CD4-positive, alpha-beta T cell (primary cell): Measurements from ENCODE around the gene CD58. TPM values are rescaled to one million over a fixed set of nuclear protein-coding genes. Genes with fewer than 3 reads are reported as not detected.

Experiments
- ATAC-seq: fragments of 200-7000 bp; cut with Tn5 transposase; one replicate; pipeline ENCODE4 v1.10.0; 2022; ENCODE audit warnings: mild to moderate bottlenecking; ENCODE audit not compliant: poor library complexity
- CTCF ChIA-PET: fragments of 350-600 bp; sonication (Branson Sonifier 250); formaldehyde crosslinking; loops from one replicate; lab custom pipeline; 2021; ENCODE audit warnings: antibody characterized with exemption, inconsistent platforms; lab: Charles Lee
- POLR2A ChIA-PET: fragments of 350-600 bp; sonication (Branson Sonifier 250); formaldehyde crosslinking; loops from one replicate; lab custom pipeline; 2021; ENCODE audit warnings: antibody characterized with exemption, inconsistent platforms; lab: Charles Lee
- DNase-seq, 14 experiments: peaks; one replicate each; pipeline ENCODE4 v3.0.0-alpha.2; 2013 to 2020; ENCODE audit warnings: mixed read lengths in 2 of 14
- H3K27ac ChIP-seq, 2 donors: one replicate each; pipeline versions ENCODE4 v1.5.1 to v1.7.0; 2013; ENCODE audit warnings: low read length in 2 of 2, low read depth in 1 of 2, mild to moderate bottlenecking in 1 of 2
- H3K27me3 ChIP-seq, 2 experiments: 1 replicate in 1 of 2; 2 replicates in 1 of 2; pipeline versions ENCODE4 v1.6.1 to v1.7.0; 2013; ENCODE audit warnings: low read length in 2 of 2, control low read depth in 1 of 2, mild to moderate bottlenecking in 1 of 2, moderate library complexity in 1 of 2; ENCODE audit not compliant: insufficient read depth in 2 of 2, control insufficient read depth in 1 of 2
- H3K36me3 ChIP-seq: one replicate; pipeline ENCODE4 v1.6.1; 2013; ENCODE audit warnings: low read length, control low read depth; ENCODE audit not compliant: insufficient read depth
- H3K4me1 ChIP-seq: one replicate; pipeline ENCODE4 v1.6.1; 2013; ENCODE audit warnings: low read length, control low read depth; ENCODE audit not compliant: insufficient read depth
- H3K4me3 ChIP-seq: one replicate; pipeline ENCODE4 v1.5.1; 2013; ENCODE audit warnings: mild to moderate bottlenecking, low read length, moderate library complexity
- H3K9me3 ChIP-seq, 2 experiments: 1 replicate in 1 of 2; 2 replicates in 1 of 2; pipeline versions ENCODE4 v1.6.1 to v1.7.0; 2013; ENCODE audit warnings: low read length in 2 of 2, mild to moderate bottlenecking in 2 of 2, control low read depth in 1 of 2, moderate library complexity in 1 of 2; ENCODE audit not compliant: control insufficient read depth in 1 of 2, insufficient read depth in 1 of 2
- H3K27ac Mint-ChIP-seq: one replicate; pipeline ENCODE4 v1.8.0; 2020; ENCODE audit warnings: mixed read lengths
- H3K27me3 Mint-ChIP-seq: one replicate; pipeline ENCODE4 v1.8.0; 2021; ENCODE audit warnings: mixed read lengths
- H3K36me3 Mint-ChIP-seq: one replicate; pipeline ENCODE4 v1.8.0; 2021; ENCODE audit warnings: low read depth, mixed read lengths
- H3K4me1 Mint-ChIP-seq: one replicate; pipeline ENCODE4 v1.8.0; 2021; ENCODE audit warnings: low read depth, mixed read lengths
- H3K4me3 Mint-ChIP-seq: one replicate; pipeline ENCODE4 v1.8.0; 2020; ENCODE audit warnings: mild to moderate bottlenecking, mixed read lengths
- H3K9me3 Mint-ChIP-seq: one replicate; pipeline ENCODE4 v1.8.0; 2020; ENCODE audit warnings: mixed read lengths
- intact Hi-C, 2 experiments: fragments of 100-400 bp; cut with DNase I in 1 of 2; cut with micrococcal nuclease in 1 of 2; formaldehyde crosslinking; loops; one replicate each; pipeline versions ENCODE4 v1.15.1 to v1.9.0; 2023 to 2025; cut with DNase I, micrococcal nuclease
- total RNA-seq, 174 experiments: library from RNA in 2 of 174; stranded (reverse) in 2 of 174; gene quantifications; one replicate each; pipeline ENCODE4 v1.2.3 and lab custom pipeline; 2021 to 2026
- TF ChIP-seq, protein P1 (sequence below): fragments of 200-600 bp; IDR thresholded peaks from one replicate; pipeline ENCODE4 v1.8.0; 2022; ENCODE audit warnings: antibody characterized with exemption, mild to moderate bottlenecking

The CD58 gene
- total RNA-seq, 2 experiments from 2014 or later, result 4.2 to 5.7 TPM

DNA sequence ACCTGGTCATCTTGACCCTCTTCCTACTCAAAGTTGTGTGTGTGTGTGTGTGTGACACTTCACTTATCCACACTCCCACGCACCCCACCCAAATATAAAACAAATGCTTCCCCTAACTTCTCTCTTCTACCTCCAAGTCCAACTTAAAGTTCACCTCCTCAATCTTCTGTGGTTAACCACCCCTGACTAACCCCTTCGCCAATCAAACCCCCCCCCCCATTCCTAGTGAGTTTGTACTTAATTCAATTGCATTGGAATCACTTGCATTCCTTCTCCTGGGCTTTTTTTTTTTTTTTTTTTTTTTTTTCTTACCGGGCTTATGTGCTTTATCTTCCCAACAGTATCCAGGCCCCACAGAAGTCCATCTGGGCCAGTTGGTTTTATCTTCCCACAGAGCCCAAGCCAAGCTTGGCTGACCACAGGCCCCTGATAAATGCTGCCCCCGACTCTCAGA lies 78.4 kb downstream of the CD58 start:
- POLR2A ChIA-PET, result no interaction called here
- Histone ChIP-seq H3K4me3 (no peak overlapping the region), H3K27me3 (no peaks in the 10 kb centered on the region), H3K9me3 (no peaks in the 10 kb centered on the region), H3K4me1 (peaks cover 4% of the 10 kb centered on the region), H3K36me3 (no peaks in the 10 kb centered on the region), H3K27ac (no peak overlapping the region)
- Mint-ChIP-seq H3K4me1 (no peaks in the 10 kb centered on the region), H3K4me3 (no peak overlapping the region), H3K9me3 (no peaks in the 10 kb centered on the region), H3K27me3 (no peaks in the 10 kb centered on the region), H3K27ac (no peak overlapping the region), H3K36me3 (no peaks in the 10 kb centered on the region)
- TF ChIP-seq, protein P1, sequence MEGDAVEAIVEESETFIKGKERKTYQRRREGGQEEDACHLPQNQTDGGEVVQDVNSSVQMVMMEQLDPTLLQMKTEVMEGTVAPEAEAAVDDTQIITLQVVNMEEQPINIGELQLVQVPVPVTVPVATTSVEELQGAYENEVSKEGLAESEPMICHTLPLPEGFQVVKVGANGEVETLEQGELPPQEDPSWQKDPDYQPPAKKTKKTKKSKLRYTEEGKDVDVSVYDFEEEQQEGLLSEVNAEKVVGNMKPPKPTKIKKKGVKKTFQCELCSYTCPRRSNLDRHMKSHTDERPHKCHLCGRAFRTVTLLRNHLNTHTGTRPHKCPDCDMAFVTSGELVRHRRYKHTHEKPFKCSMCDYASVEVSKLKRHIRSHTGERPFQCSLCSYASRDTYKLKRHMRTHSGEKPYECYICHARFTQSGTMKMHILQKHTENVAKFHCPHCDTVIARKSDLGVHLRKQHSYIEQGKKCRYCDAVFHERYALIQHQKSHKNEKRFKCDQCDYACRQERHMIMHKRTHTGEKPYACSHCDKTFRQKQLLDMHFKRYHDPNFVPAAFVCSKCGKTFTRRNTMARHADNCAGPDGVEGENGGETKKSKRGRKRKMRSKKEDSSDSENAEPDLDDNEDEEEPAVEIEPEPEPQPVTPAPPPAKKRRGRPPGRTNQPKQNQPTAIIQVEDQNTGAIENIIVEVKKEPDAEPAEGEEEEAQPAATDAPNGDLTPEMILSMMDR, result no peak
- intact Hi-C loops, result no loop called here
- ATAC-seq (no peak), DNase-seq (no peak)
- CTCF ChIA-PET, result interaction anchor here (0.7 kb wide), 1 partner anchor 1089 kb away, joined by 3 read pairs; no protein-coding TSS in a partner anchor

DNA sequence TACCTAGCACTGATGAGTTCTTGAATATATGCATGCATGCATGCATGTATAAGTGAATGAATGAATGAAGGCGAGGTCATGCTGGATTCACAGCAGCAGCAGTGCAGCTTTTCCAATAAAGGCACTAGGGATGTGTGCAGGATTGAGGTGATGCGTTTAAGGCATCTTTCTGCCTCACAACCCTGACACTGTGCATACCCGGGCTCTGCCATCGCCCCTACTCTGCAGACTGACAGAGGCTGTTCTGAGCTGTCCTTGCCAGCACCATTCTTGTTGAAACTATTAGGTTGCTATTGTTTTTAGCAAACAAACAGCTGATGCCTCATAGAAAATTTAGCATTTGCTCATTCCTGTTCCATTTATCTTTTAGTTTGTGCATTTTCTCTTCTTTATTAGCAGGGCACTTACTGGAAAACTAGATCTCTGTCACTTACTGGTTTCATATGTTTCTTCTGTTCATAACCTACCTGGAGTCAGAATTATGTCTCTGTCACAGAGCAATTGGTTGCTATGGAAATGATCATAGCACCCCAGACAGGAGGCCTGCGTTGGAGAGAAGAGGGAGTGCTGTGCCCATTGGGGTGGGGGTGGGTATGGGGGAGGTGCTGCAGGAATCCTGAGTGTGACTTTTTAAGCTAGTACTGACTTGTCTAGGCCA lies 79.0 kb downstream of the CD58 start:
- Histone ChIP-seq H3K4me3 (no peak overlapping the region), H3K36me3 (no peaks in the 10 kb centered on the region), H3K4me1 (peaks cover 4% of the 10 kb centered on the region), H3K27ac (no peak overlapping the region), H3K9me3 (no peaks in the 10 kb centered on the region), H3K27me3 (no peaks in the 10 kb centered on the region)
- TF ChIP-seq, protein P1, result no peak
- H3K4me3 Mint-ChIP-seq, result no peak overlapping the region
- intact Hi-C loops, result no loop called here
- DNase-seq, result no peak
- no peaks in the 10 kb centered on the region for H3K4me1 Mint-ChIP-seq
- POLR2A ChIA-PET, result no interaction called here
- no peaks in the 10 kb centered on the region for H3K36me3 Mint-ChIP-seq
- H3K27me3 Mint-ChIP-seq, result no peaks in the 10 kb centered on the region
- CTCF ChIA-PET, result no interaction called here
- H3K9me3 Mint-ChIP-seq, result no peaks in the 10 kb centered on the region
- no peak overlapping the region for H3K27ac Mint-ChIP-seq
- no peak for ATAC-seq

DNA sequence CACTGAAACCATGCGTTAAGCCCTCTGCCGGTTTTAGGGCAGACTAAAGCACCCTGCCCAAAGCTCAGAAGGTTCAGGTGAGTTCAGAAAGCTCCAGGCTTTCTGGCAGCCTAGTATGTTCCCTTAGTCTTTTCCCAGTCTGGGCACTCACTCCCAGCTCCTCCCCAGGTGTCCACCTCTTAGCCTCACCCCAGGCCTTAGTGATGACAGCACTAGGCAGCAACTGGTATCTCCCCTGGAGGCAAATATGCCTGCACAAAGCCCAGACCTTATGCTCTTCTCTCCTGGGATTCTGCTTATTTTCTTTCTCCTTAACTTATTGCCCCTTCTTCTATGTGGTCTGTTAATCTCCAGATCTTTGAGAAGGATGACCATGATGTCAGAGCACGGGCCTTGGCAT lies 80.2 kb downstream of the CD58 start:
- no peak for DNase-seq
- no peaks in the 10 kb centered on the region for H3K27me3 Mint-ChIP-seq
- no peak overlapping the region for H3K27ac Mint-ChIP-seq
- H3K9me3 Mint-ChIP-seq, result no peaks in the 10 kb centered on the region
- H3K4me3 Mint-ChIP-seq, result no peak overlapping the region
- H3K9me3 ChIP-seq, result no peaks in the 10 kb centered on the region
- no peaks in the 10 kb centered on the region for H3K27me3 ChIP-seq
- no peaks in the 10 kb centered on the region for H3K36me3 ChIP-seq
- no peaks in the 10 kb centered on the region for H3K4me1 ChIP-seq
- H3K4me1 Mint-ChIP-seq, result no peaks in the 10 kb centered on the region
- ATAC-seq, result no peak
- TF ChIP-seq, protein P1, result no peak
- CTCF ChIA-PET, result interaction anchor here (2.4 kb wide), 1 partner anchor 8 kb away, joined by 8 read pairs; no protein-coding TSS in a partner anchor
- no peaks in the 10 kb centered on the region for H3K36me3 Mint-ChIP-seq
- POLR2A ChIA-PET, result no interaction called here
- H3K4me3 ChIP-seq, result no peak overlapping the region
- no peak overlapping the region for H3K27ac ChIP-seq
- intact Hi-C loops, result no loop called here
